KG1 (cell line): ENCODE data around the gene ARRB1.

Source experiments
- DNase-seq: peaks from one replicate; lab custom pipeline; 2025; lab: John Stamatoyannopoulos, UW

The ARRB1 gene

GRCh38 chr11:75273411-75274391 lies 77.8 kb downstream of the ARRB1 start:
- DNase-seq = no peak

- DNase-seq = no peak
Observed at GRCh38 chr11:75272821-75273301, 78.6 kb downstream of the ARRB1 start.

GRCh38 chr11:75272391-75272790 lies 79.1 kb downstream of the ARRB1 start:
- no peak for DNase-seq

GRCh38 chr11:75271730-75272129 lies 79.7 kb downstream of the ARRB1 start:
- DNase-seq = no peak

GRCh38 chr11:75270896-75271418 lies 80.5 kb downstream of the ARRB1 start:
- no peak for DNase-seq

- DNase-seq = no peak
Observed at GRCh38 chr11:75269896-75270295, 81.6 kb downstream of the ARRB1 start.

GRCh38 chr11:75269367-75269660 lies 82.1 kb downstream of the ARRB1 start:
- no peak for DNase-seq

- no peak for DNase-seq
Observed at GRCh38 chr11:75268626-75269366, 82.7 kb downstream of the ARRB1 start.

GRCh38 chr11:75267171-75267970 lies 84.1 kb downstream of the ARRB1 start:
- DNase-seq = no peak

GRCh38 chr11:75265851-75266531 lies 85.5 kb downstream of the ARRB1 start:
- no peak for DNase-seq

GRCh38 chr11:75264971-75265370 lies 86.5 kb downstream of the ARRB1 start:
- DNase-seq = no peak

- no peak for DNase-seq
Observed at GRCh38 chr11:75264356-75264755, 87.1 kb downstream of the ARRB1 start.

- DNase-seq = no peak
Observed at GRCh38 chr11:75263944-75264349, 87.5 kb downstream of the ARRB1 start.

- DNase-seq = no peak
Observed at GRCh38 chr11:75262961-75263852, 88.3 kb downstream of the ARRB1 start.

GRCh38 chr11:75262436-75262835 lies 89.0 kb downstream of the ARRB1 start:
- no peak for DNase-seq

- DNase-seq = no peak
Observed at GRCh38 chr11:75261902-75262361, 89.5 kb downstream of the ARRB1 start.

- DNase-seq = no peak
Observed at GRCh38 chr11:75260396-75261170, 90.9 kb downstream of the ARRB1 start.

GRCh38 chr11:75254326-75254725 lies 97.1 kb downstream of the ARRB1 start:
- no peak for DNase-seq

- no peak for DNase-seq
Observed at GRCh38 chr11:75249704-75250103, 101.8 kb downstream of the ARRB1 start.

- DNase-seq = no peak
Observed at GRCh38 chr11:75248924-75249256, 102.6 kb downstream of the ARRB1 start.
